Hematopoietic multipotent progenitor cell treated with erythropoietin and hydrocortisone succinate and interleukin-3 and kit ligand, for 17 days (in vitro differentiated cells): Measurements from ENCODE around the gene HERPUD1.
"Not testable (repeated sequence)": the region's sequence is repeated elsewhere in the genome, so short reads cannot be mapped to it uniquely, and the experiment has no call there.

Source experiments
- DNase-seq: peaks from one replicate; pipeline ENCODE4 v3.0.0-alpha.2; 2015; ENCODE audit warnings: low spot score

HERPUD1 gene

GRCh38 chr16:56931892-56932720 lies at the start of gene HERPUD1:
Gene HERPUD1, plus strand, starts transcription at chr16:56932142. Its CDS starts 103 bp downstream, at chr16:56932245.
- peak; percentile 98 for DNase-seq

GRCh38 chr16:56883586-56883985 lies 48.4 kb upstream of the HERPUD1 start:
- no peak for DNase-seq

- no peak for DNase-seq
Measured at GRCh38 chr16:56884026-56884582, 47.8 kb upstream of the HERPUD1 start.

- not testable (repeated sequence) for DNase-seq
Measured at GRCh38 chr16:56884929-56885328, 47.0 kb upstream of the HERPUD1 start.

- DNase-seq, result no peak
Measured at GRCh38 chr16:56885446-56886162, 46.3 kb upstream of the HERPUD1 start.

- no peak for DNase-seq
Measured at GRCh38 chr16:56886296-56886695, 45.6 kb upstream of the HERPUD1 start.

- DNase-seq, result no peak
Measured at GRCh38 chr16:56886826-56887225, 45.1 kb upstream of the HERPUD1 start.

GRCh38 chr16:56888806-56889205 lies 43.1 kb upstream of the HERPUD1 start:
- no peak for DNase-seq

- no peak for DNase-seq
Measured at GRCh38 chr16:56889206-56889605, 42.7 kb upstream of the HERPUD1 start.

GRCh38 chr16:56891685-56892084 lies 40.3 kb upstream of the HERPUD1 start:
- no peak for DNase-seq

- DNase-seq, result no peak
Measured at GRCh38 chr16:56892705-56893104, 39.2 kb upstream of the HERPUD1 start.

- no peak for DNase-seq
Measured at GRCh38 chr16:56894331-56894917, 37.5 kb upstream of the HERPUD1 start.

GRCh38 chr16:56895813-56896212 lies 36.1 kb upstream of the HERPUD1 start:
- DNase-seq, result no peak

GRCh38 chr16:56896244-56896643 lies 35.7 kb upstream of the HERPUD1 start:
- DNase-seq, result no peak

- DNase-seq, result no peak
Measured at GRCh38 chr16:56897026-56897799, 34.7 kb upstream of the HERPUD1 start.

- DNase-seq, result no peak
Measured at GRCh38 chr16:56898847-56899246, 33.1 kb upstream of the HERPUD1 start.

GRCh38 chr16:56903866-56904265 lies 28.1 kb upstream of the HERPUD1 start:
- DNase-seq, result no peak

- DNase-seq, result no peak
Measured at GRCh38 chr16:56907401-56907800, 24.5 kb upstream of the HERPUD1 start.

- no peak for DNase-seq
Measured at GRCh38 chr16:56909527-56909979, 22.4 kb upstream of the HERPUD1 start.

GRCh38 chr16:56910112-56910511 lies 21.8 kb upstream of the HERPUD1 start:
- no peak for DNase-seq

- no peak for DNase-seq
Measured at GRCh38 chr16:56910654-56911539, 21.0 kb upstream of the HERPUD1 start.
